IPS DF 19.7 (cell line): ENCODE results near the gene COL5A1.

Source experiments
- DNase-seq: peaks from one replicate; pipeline ENCODE4 v3.0.0-alpha.2; 2013; ENCODE audit warnings: low read depth, low spot score

Gene COL5A1

GRCh38 chr9:134870746-134871662 lies 229.4 kb downstream of the COL5A1 start:
- DNase-seq: no peak

GRCh38 chr9:134871697-134872340 lies 230.2 kb downstream of the COL5A1 start:
- no peak for DNase-seq

DNA sequence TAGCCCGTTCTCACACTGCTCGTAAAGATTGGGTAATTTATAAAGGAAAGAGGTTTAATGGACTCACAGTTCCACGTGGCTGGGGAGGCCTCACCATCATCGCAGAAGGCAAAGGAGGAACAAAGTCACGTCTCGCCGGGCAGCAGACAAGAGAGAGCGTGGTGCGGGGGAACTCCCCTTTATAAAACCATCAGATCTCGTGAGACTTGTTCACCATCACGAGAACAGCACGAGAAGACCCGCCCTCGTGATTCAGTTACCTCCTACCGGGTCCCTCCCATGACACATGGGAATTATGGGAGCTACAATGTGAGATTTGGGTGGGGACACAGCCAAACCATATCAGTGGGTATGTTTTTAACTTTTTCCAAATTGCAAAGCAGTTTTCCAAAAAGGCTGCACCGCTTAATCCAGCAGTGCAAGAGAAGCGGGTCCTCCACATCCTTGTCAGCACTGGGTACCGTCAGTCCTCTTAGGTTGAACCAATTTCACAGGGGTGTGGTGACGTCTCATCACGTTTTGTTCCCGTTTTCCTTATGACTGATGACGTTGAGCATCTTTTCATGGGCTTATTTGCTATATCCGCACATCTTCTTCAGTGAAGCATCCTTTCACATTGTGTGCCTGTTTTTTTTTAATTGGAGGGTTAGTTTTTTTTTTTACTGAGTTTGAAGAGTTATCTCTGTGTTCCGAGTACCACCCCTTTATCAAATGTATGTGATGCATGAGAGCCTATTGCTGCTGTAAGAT lies 231.1 kb downstream of the COL5A1 start:
- no peak for DNase-seq

GRCh38 chr9:134875371-134875770 lies 233.8 kb downstream of the COL5A1 start:
- DNase-seq: no peak

DNA sequence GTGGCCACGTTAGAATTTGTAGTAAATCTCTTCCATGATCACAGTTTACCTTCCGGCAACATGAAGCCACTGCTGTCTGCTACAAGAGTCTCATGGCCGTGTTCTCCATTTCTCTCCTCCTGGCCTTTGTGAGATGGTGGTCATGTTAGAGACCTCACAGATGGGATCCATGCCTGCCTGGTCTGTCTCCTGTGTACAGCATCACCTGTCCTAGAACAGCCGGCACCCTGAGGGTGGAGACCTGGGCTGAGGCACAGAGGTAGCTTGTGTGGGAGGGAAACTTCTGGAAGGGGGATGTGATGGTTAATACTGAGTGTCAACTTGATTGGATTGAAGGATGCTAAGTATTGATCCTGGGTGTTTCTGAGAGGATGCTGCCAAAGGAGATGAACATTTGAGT lies 235.9 kb downstream of the COL5A1 start:
- DNase-seq: no peak

- DNase-seq: no peak
Measured at GRCh38 chr9:134879664-134880483, 238.3 kb downstream of the COL5A1 start.

DNA sequence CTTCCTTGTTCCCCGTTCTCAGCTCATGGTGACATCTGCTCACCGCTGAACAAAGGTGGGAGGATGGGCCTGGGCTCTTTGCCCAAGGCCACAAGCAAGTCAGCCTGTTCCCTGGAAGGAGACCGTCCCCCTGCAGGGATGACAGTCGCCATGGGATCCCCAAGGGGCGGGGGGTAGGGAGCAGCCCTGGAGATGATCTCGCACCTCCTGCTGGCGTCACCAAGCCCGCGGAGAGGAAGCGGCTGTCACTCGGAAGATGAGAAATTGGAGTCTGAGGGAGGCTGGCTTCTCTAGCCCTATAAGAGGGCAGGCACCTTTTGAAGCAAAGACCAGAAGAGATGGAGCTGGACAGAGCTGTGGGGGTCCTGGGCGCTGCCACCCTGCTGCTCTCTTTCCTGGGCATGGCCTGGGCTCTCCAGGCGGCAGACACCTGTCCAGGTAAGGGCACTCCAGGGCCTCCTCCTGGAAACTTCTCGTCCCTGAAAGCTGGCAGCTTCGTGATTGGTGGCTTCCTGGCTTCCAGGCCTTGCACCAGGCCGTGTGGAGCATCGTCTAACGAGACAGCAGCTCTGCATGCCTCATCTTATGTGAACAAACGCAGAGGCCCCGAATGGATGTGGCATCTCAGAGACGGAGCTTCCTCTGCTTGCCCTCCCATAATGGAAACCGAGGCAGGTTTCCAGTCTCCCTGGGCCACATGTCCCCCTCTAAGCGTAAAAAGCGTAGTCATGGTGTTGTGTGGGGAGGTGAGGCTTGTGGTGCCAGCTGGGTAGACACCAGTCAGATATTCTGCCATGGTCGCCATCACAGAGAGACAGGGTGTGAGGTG lies 239.1 kb downstream of the COL5A1 start, which contains the start of gene FCN2:
TSS of gene FCN2 (plus strand) at position 327 of the 829 bp plus-strand sequence. CDS start at position 339, 12 bp downstream.
- DNase-seq: no peak

DNA sequence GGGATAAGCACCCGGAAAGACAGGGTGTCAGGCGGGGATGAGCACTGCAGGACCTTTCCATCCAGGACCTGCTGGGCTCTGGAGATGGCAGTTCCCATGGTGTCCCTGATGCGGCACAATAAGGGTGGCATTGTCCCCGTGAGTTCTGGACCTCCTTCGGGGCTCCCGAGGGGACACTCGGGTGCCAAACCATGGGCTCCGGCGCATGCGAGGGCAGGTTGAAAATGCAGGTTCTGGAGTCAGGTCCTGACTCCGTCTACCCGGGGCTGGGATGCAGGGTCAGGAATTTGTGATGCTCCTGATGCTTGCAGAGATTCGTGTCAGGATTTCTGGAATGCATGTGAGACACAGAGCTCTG lies 239.7 kb downstream of the COL5A1 start:
- DNase-seq: no peak

DNA sequence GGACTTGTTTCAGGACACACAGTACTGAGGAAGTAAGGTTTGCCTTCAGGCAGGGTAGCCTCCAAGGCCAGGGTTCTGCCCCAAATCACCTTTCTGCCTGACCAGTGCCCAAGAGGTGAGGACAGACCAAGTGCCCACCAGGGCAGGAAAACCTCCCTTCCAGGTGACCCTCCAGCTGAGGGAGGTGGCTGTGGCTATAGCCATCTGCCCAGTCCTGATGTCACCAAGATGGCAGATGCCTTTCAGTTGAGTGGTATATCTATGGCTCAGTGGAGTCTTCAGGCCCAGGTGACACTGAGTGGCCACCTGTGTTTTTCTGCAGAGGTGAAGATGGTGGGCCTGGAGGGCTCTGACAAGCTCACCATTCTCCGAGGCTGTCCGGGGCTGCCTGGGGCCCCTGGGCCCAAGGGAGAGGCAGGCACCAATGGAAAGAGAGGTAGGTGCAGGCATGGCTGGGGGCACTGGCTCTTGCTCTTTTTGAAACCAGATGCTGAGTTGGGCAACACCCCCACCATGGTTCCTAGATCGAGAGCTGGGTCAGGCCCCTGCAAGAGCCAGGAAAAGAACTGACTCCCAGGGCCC lies 240.7 kb downstream of the COL5A1 start:
- no peak for DNase-seq

DNA sequence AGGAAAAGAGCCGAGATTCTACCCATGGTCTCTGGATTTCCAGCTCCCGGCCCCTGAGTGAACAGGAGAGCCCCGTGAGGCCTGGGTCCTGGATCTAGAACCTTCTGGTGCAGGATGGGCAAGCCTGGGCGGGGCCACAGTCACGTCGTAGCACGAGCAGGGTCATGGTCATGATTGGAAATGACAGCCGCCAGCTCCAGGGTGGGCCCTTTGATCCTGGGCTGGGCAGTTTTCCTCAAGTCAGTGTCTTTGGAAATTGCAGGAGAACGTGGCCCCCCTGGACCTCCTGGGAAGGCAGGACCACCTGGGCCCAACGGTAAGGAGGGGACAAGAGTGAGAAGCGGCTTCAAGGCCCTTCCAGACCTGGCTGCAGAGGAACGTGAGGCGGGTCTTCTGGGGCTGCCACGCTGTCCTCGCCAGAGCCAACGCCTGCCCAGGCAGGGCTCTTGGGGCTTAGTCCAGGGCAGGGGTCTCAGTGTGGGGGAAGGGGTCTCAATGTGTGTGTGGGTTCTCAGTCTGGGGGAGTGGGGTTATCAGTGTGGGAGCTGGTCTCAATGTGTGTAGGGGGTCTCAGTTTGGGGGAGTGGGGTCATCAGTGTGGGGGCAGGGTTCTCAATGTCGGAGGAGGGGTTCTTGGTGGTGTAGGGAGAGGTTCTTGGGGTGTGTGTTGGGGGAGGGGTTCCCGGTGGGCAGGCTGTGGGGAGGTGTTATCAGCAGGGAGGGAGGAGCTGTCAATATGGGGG lies 241.6 kb downstream of the COL5A1 start:
- no peak for DNase-seq

GRCh38 chr9:134884492-134884891 lies 242.9 kb downstream of the COL5A1 start:
- no peak for DNase-seq

DNA sequence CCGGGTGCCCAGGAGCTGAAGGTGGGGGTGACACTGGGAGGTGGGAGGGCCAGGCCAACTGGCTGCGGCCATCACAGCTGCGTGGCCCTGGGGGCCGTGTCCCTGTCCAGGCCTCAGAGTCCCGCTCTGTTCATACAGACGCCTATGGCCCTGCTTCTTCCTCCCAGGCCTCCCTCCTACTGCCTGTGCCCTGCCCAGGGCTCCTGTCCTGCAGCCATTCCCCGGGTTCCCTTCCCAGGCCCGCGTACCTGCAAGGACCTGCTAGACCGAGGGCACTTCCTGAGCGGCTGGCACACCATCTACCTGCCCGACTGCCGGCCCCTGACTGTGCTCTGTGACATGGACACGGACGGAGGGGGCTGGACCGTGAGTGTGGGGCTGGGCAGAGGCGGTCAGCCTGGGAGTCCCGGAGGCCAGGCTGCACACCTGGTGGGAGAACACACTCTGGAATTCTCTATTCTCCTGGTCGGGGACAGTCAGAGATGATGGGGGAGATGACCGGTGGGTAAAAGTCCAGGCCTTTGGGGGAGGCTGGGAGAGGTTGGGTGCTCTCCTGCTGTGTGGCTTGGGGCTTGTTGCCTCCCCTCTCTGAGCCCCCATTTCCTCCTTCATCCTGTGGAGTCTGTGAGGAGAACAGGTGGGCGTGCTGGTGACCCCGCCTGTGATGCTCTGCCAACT lies 243.5 kb downstream of the COL5A1 start:
- DNase-seq: no peak

GRCh38 chr9:134885679-134886412 lies 244.2 kb downstream of the COL5A1 start:
- DNase-seq: no peak

DNA sequence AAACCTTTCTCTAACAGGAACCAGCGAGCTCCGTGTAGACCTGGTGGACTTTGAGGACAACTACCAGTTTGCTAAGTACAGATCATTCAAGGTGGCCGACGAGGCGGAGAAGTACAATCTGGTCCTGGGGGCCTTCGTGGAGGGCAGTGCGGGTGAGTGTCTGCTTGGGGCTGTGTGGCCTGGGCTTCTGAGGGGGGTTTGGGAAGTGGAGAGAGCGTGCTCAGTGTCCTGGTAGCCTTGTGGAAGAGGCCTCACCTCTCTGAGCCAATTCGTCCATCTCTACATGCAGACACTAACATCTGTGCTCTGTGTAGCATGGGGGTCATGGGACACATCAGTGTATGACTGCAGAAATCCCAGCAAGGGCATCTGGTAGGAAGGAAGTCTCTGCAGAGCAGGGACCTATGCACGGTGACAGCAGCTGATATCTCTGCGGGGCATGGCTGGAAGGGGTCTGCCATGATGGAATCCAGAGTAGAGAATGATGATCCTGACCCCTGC lies 244.9 kb downstream of the COL5A1 start:
- DNase-seq: no peak

DNA sequence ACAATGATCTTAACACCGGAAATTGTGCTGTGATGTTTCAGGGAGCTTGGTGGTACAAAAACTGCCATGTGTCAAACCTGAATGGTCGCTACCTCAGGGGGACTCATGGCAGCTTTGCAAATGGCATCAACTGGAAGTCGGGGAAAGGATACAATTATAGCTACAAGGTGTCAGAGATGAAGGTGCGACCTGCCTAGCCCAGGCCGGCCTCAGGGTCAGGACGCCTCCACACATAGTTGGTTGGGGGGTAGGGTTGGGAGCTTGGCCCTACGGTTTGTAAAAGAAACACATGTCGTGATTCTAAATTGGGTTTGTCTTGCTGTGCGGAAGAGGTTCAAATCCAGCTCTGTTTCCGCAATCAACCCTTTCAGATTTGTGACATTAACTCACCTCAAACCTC lies 245.6 kb downstream of the COL5A1 start:
- no peak for DNase-seq

DNA sequence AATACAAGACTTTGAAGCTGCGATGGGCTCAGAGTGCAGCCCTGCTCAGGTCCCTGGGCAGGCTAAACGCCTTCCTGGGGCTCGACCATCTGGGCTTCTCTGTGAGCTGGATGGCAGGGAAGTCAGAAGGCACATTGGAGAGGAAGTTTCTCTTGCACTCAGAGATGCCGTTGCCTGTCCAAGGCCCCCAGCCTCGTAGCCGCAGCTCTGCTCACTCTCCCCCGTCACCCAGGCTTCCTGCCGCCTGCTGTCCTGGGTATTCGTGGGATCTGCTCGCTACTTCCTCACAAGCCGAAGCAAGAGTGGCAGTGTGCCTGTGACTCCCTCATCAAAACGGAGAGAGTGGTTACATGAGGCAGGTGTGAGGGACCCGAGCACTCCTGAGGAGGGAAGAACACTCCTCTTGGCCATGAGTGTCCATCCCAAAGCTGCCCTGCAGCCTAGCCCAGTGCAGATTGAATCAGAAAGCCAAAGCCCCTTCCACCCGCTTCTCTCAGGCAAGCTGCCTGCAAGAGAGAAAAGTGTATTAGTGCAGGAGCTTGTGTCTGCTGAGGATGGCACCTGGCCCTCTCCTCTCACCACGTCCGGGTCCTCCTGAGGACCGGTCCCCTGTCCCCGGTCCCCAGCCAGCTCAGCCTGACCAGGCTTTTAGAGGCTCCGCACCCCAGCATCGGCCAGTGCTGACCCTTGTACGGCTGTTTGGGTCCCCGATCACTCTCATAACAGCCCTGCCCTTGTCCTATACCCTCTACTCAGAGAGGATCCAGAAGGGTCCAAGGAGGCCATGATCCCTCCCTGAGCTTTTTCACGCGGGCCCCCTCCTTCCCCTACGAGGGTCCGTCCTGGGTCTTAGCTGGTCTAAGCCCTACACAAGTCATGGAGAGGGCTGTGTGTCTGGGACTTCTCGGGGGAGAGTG lies 246.3 kb downstream of the COL5A1 start:
- DNase-seq: no peak
